Calu3 (cell line): ENCODE results near the gene DHRS9. TPM values are rescaled to one million over a fixed set of nuclear protein-coding genes. Genes with fewer than 3 reads are reported as not detected.

Source experiments
- BruUV-seq: library from RNA; stranded (reverse); fragments of 400-500 nt; replicated peaks from 2 replicates; lab custom pipeline; 2021; lab: Mats Ljungman, UMichigan
- CTCF ChIA-PET: fragments of 300-600 bp; sonication (Branson Sonifier 250); formaldehyde crosslinking; loops from one replicate; lab custom pipeline; 2022; ENCODE audit warnings: antibody characterized with exemption; lab: Charles Lee
- DNase-seq: peaks from one replicate; pipeline ENCODE4 v3.0.0; 2022
- H3K27ac Mint-ChIP-seq: one replicate; pipeline ENCODE4 v1.8.0; 2022; ENCODE audit warnings: mixed read lengths; ENCODE audit not compliant: unreplicated experiment
- H3K27me3 Mint-ChIP-seq: one replicate; pipeline ENCODE4 v1.8.0; 2022; ENCODE audit warnings: mixed read lengths; ENCODE audit not compliant: unreplicated experiment
- H3K36me3 Mint-ChIP-seq: one replicate; pipeline ENCODE4 v1.8.0; 2022; ENCODE audit warnings: mild to moderate bottlenecking, moderate library complexity, mixed read lengths; ENCODE audit not compliant: insufficient read depth, unreplicated experiment
- H3K4me1 Mint-ChIP-seq: one replicate; pipeline ENCODE4 v1.8.0; 2022; ENCODE audit warnings: mild to moderate bottlenecking, low read depth, mixed read lengths; ENCODE audit not compliant: unreplicated experiment
- H3K4me3 Mint-ChIP-seq: one replicate; pipeline ENCODE4 v1.8.0; 2022; ENCODE audit warnings: mild to moderate bottlenecking, low read depth, moderate library complexity, mixed read lengths; ENCODE audit not compliant: unreplicated experiment
- H3K9me3 Mint-ChIP-seq: one replicate; pipeline ENCODE4 v1.8.0; 2022; ENCODE audit warnings: low read depth, mixed read lengths; ENCODE audit not compliant: unreplicated experiment
- intact Hi-C: fragments of 100-400 bp; cut with micrococcal nuclease; formaldehyde crosslinking; loops from one replicate; pipeline ENCODE4 v1.10.0; 2022; ENCODE audit not compliant: unreplicated experiment
- total RNA-seq: library from RNA; stranded (reverse); gene quantifications from 2 replicates; pipeline ENCODE4 v1.2.3, GENCODE V29; 2022
- TF ChIP-seq, protein P1 (sequence below): fragments of 200-600 bp; IDR thresholded peaks from one replicate; pipeline ENCODE4 v1.8.0; 2022; ENCODE audit warnings: antibody characterized with exemption; ENCODE audit not compliant: unreplicated experiment

Gene DHRS9
- total RNA-seq, 1 experiment from 2014 or later = 16.6 TPM

GRCh38 chr2:169041594-169041993 is 27.8 kb upstream of the DHRS9 start:
- DNase-seq = no peak
- Mint-ChIP-seq H3K4me1 (peaks cover 39% of the 10 kb centered on the region), H3K36me3 (peaks cover 14% of the 10 kb centered on the region), H3K27me3 (no peaks in the 10 kb centered on the region), H3K9me3 (peaks cover 27% of the 10 kb centered on the region), H3K4me3 (no peak overlapping the region), H3K27ac (no peak overlapping the region)
- CTCF ChIA-PET = no interaction called here
- TF ChIP-seq, protein P1, sequence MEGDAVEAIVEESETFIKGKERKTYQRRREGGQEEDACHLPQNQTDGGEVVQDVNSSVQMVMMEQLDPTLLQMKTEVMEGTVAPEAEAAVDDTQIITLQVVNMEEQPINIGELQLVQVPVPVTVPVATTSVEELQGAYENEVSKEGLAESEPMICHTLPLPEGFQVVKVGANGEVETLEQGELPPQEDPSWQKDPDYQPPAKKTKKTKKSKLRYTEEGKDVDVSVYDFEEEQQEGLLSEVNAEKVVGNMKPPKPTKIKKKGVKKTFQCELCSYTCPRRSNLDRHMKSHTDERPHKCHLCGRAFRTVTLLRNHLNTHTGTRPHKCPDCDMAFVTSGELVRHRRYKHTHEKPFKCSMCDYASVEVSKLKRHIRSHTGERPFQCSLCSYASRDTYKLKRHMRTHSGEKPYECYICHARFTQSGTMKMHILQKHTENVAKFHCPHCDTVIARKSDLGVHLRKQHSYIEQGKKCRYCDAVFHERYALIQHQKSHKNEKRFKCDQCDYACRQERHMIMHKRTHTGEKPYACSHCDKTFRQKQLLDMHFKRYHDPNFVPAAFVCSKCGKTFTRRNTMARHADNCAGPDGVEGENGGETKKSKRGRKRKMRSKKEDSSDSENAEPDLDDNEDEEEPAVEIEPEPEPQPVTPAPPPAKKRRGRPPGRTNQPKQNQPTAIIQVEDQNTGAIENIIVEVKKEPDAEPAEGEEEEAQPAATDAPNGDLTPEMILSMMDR = no peak
- intact Hi-C loops = no loop called here
- no TSS peak for BruUV-seq

- H3K4me3 Mint-ChIP-seq = no peak overlapping the region
- H3K27me3 Mint-ChIP-seq = no peaks in the 10 kb centered on the region
- peaks cover 8% of the 10 kb centered on the region for H3K36me3 Mint-ChIP-seq
- DNase-seq = no peak
- peaks cover 30% of the 10 kb centered on the region for H3K4me1 Mint-ChIP-seq
- H3K27ac Mint-ChIP-seq = no peak overlapping the region
- peaks cover 27% of the 10 kb centered on the region for H3K9me3 Mint-ChIP-seq
- intact Hi-C loops = no loop called here
- BruUV-seq = no TSS peak
- CTCF ChIA-PET = no interaction called here
- TF ChIP-seq, protein P1 = no peak
Observed at GRCh38 chr2:169042856-169043255, 26.5 kb upstream of the DHRS9 start.

- Mint-ChIP-seq H3K27ac (no peak overlapping the region), H3K4me1 (peaks cover 24% of the 10 kb centered on the region), H3K27me3 (no peaks in the 10 kb centered on the region), H3K4me3 (no peak overlapping the region), H3K36me3 (no peaks in the 10 kb centered on the region), H3K9me3 (peaks cover 28% of the 10 kb centered on the region)
- DNase-seq = peak; percentile 54
- CTCF ChIA-PET = no interaction called here
- no TSS peak for BruUV-seq
- intact Hi-C loops = no loop called here
- TF ChIP-seq, protein P1 = no peak
Observed at GRCh38 chr2:169046440-169047151, 22.8 kb upstream of the DHRS9 start.

- Mint-ChIP-seq H3K9me3 (peaks cover 22% of the 10 kb centered on the region), H3K27ac (no peak overlapping the region), H3K27me3 (no peaks in the 10 kb centered on the region), H3K4me1 (peaks cover 24% of the 10 kb centered on the region), H3K36me3 (no peaks in the 10 kb centered on the region), H3K4me3 (no peak overlapping the region)
- CTCF ChIA-PET = no interaction called here
- no peak for DNase-seq
- TF ChIP-seq, protein P1 = no peak
- no TSS peak for BruUV-seq
- intact Hi-C loops = no loop called here
Observed at GRCh38 chr2:169047256-169048250, 21.8 kb upstream of the DHRS9 start.
